GM23338 (cell line): Measurements from ENCODE around the gene ETV5.

Source experiments
- TF ChIP-seq, protein P1 (sequence below): IDR thresholded peaks from one replicate; pipeline ENCODE4 v1.6.1; 2018; ENCODE audit warnings: antibody characterized with exemption; ENCODE audit not compliant: unreplicated experiment
- TF ChIP-seq, protein P2 (sequence below), 2 experiments: fragments of 200-600 bp in 1 of 2; sonication (generic) in 1 of 2; conservative IDR thresholded peaks; 2 replicates each; pipeline versions ENCODE4 v1.5.1 to v1.6.1; 2016 to 2017; ENCODE audit warnings: antibody characterized with exemption in 2 of 2, low read depth in 2 of 2, mild to moderate bottlenecking in 2 of 2, moderate library complexity in 1 of 2

DNA sequence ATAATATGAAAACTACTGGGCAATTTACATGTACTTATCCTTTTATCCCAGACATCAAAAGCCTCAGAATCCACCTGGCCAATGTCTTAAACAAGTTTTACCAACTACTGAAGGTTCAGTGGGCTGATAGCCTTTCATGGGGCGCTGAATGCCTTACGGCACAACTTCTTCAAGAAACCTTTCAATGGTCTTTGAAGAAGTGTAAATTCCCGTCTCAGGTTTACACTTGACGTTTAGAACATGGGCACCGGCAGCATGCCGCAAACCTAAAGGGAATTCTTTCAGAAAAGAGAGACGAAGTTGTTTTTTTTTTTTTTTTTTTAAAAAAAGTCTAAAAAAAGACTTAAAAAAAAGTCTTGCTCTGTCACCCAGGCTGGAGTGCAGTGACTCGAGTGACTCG is 39.7 kb downstream of the ETV5 start:
- TF ChIP-seq, protein P1, sequence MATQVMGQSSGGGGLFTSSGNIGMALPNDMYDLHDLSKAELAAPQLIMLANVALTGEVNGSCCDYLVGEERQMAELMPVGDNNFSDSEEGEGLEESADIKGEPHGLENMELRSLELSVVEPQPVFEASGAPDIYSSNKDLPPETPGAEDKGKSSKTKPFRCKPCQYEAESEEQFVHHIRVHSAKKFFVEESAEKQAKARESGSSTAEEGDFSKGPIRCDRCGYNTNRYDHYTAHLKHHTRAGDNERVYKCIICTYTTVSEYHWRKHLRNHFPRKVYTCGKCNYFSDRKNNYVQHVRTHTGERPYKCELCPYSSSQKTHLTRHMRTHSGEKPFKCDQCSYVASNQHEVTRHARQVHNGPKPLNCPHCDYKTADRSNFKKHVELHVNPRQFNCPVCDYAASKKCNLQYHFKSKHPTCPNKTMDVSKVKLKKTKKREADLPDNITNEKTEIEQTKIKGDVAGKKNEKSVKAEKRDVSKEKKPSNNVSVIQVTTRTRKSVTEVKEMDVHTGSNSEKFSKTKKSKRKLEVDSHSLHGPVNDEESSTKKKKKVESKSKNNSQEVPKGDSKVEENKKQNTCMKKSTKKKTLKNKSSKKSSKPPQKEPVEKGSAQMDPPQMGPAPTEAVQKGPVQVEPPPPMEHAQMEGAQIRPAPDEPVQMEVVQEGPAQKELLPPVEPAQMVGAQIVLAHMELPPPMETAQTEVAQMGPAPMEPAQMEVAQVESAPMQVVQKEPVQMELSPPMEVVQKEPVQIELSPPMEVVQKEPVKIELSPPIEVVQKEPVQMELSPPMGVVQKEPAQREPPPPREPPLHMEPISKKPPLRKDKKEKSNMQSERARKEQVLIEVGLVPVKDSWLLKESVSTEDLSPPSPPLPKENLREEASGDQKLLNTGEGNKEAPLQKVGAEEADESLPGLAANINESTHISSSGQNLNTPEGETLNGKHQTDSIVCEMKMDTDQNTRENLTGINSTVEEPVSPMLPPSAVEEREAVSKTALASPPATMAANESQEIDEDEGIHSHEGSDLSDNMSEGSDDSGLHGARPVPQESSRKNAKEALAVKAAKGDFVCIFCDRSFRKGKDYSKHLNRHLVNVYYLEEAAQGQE = no peak
- TF ChIP-seq, protein P2, sequence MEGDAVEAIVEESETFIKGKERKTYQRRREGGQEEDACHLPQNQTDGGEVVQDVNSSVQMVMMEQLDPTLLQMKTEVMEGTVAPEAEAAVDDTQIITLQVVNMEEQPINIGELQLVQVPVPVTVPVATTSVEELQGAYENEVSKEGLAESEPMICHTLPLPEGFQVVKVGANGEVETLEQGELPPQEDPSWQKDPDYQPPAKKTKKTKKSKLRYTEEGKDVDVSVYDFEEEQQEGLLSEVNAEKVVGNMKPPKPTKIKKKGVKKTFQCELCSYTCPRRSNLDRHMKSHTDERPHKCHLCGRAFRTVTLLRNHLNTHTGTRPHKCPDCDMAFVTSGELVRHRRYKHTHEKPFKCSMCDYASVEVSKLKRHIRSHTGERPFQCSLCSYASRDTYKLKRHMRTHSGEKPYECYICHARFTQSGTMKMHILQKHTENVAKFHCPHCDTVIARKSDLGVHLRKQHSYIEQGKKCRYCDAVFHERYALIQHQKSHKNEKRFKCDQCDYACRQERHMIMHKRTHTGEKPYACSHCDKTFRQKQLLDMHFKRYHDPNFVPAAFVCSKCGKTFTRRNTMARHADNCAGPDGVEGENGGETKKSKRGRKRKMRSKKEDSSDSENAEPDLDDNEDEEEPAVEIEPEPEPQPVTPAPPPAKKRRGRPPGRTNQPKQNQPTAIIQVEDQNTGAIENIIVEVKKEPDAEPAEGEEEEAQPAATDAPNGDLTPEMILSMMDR (conservative IDR thresholded peaks at IDR 0.05; ENCODE audit: low read depth in 2 of 2) = no peak
